Measurements from ENCODE around the gene GSTO1. TPM values are rescaled to one million over a fixed set of nuclear protein-coding genes. Genes with fewer than 3 reads are reported as not detected.

Gene GSTO1
- polyA plus RNA-seq, 3 donors: 131 to 581 (median 495) TPM

DNA sequence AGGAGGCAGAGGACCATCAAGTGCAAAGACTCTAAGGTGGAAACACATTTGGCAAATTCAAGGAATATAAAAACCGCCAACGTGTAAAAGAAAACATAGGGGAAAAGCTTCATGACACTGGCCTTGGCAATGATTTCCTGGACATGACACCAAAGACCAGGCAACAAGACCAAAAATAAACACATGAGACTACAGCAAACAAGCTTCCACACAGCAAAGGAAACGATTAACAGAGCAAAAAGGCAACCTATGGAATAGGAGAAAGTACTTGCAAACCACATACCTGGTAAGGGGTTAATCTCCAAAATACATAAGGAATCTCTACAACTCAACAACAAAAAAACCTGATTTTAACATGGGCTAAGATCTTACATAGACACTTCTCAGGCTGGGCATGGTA is 3.5 kb downstream of the GSTO1 start:
- Histone ChIP-seq H3K9me3 (replicated peaks in 1 of 2; ENCODE audit: control insufficient read depth in 1 of 2, insufficient read depth in 1 of 2, low read length in 2 of 2) (no peaks in the 10 kb centered on the region), H3K4me3 (replicated peaks in 1 of 3; ENCODE audit: low read depth in 2 of 3, low read length in 3 of 3) (no peak overlapping the region), H3K9ac (ENCODE audit: insufficient read depth, low read length, poor library complexity, severe bottlenecking) (no peak overlapping the region), H3K4me1 (ENCODE audit: control insufficient read depth in 1 of 2, insufficient read depth in 2 of 2, low read length in 2 of 2) (peaks cover 61 to 75% of the 10 kb centered on the region in 2 donors), H3K27me3 (ENCODE audit: control insufficient read depth in 2 of 2, insufficient read depth in 2 of 2, low read length in 2 of 2) (no peaks in the 10 kb centered on the region), H3K79me2 (ENCODE audit: insufficient read depth, low read length) (peaks cover 82% of the 10 kb centered on the region), H2AFZ (ENCODE audit: insufficient read depth, low read depth, low read length, poor library complexity, severe bottlenecking) (no peak overlapping the region), H3K27ac (ENCODE audit: low read depth in 1 of 2, low read length in 2 of 2) (peak overlapping the region in 1 of 2 donors; percentile 23), H3K4me2 (replicated peaks; ENCODE audit: extremely low read depth, low read length, poor library complexity, severe bottlenecking) (no peak overlapping the region), H3K36me3 (replicated peaks in 1 of 2; ENCODE audit: control insufficient read depth in 1 of 2, insufficient read depth in 2 of 2, low read length in 2 of 2) (peaks cover 46 to 60% of the 10 kb centered on the region in 2 donors), H4K20me1 (ENCODE audit: insufficient read depth, low read length) (peaks cover 61% of the 10 kb centered on the region)
- H3K27me3 Mint-ChIP-seq (ENCODE audit: low read depth in 3 of 3): peaks cover 0 to under 1% (median 0%) of the 10 kb centered on the region in 3 donors
- peak overlapping the region in 5 of 7 donors; percentile 42 to 80 (median 52) for H3K27ac Mint-ChIP-seq
- H3K36me3 Mint-ChIP-seq: peaks cover 57 to 64% of the 10 kb centered on the region in 2 donors
- no peak for DNase-seq
- WGBS (ENCODE audit: insufficient coverage): 100% methylated on average over 2 of the region's 3 CpGs
- no peak overlapping the region for H3K4me3 Mint-ChIP-seq
- no peaks in the 10 kb centered on the region for H3K9me3 Mint-ChIP-seq
- intact Hi-C loops (cut with micrococcal nuclease): loop anchor here (10.0 kb wide), 1 partner anchor 67 kb away; no protein-coding TSS in a partner anchor
- peaks cover 72% of the 10 kb centered on the region for H3K4me1 Mint-ChIP-seq
- TF ChIP-seq, protein P1, sequence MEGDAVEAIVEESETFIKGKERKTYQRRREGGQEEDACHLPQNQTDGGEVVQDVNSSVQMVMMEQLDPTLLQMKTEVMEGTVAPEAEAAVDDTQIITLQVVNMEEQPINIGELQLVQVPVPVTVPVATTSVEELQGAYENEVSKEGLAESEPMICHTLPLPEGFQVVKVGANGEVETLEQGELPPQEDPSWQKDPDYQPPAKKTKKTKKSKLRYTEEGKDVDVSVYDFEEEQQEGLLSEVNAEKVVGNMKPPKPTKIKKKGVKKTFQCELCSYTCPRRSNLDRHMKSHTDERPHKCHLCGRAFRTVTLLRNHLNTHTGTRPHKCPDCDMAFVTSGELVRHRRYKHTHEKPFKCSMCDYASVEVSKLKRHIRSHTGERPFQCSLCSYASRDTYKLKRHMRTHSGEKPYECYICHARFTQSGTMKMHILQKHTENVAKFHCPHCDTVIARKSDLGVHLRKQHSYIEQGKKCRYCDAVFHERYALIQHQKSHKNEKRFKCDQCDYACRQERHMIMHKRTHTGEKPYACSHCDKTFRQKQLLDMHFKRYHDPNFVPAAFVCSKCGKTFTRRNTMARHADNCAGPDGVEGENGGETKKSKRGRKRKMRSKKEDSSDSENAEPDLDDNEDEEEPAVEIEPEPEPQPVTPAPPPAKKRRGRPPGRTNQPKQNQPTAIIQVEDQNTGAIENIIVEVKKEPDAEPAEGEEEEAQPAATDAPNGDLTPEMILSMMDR (IDR thresholded peaks at IDR 0.05): no peak

DNA sequence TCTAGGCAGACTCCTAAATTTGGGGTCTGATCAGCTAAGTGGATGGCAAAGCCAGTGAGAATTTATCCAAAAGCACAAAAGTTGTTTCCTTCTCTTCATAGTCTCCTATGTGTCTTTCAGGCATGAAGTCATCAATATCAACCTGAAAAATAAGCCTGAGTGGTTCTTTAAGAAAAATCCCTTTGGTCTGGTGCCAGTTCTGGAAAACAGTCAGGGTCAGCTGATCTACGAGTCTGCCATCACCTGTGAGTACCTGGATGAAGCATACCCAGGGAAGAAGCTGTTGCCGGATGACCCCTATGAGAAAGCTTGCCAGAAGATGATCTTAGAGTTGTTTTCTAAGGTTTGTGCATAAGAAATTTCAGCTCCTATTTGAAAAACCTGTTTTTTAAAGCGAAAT is 4.8 kb downstream of the GSTO1 start:
- TF ChIP-seq, protein P1 (IDR thresholded peaks at IDR 0.05): no peak

More for the DNA sequence above, 4.8 kb downstream of the GSTO1 start:
- Histone ChIP-seq H3K27me3 (ENCODE audit: control insufficient read depth in 2 of 2, insufficient read depth in 2 of 2, low read length in 2 of 2) (no peaks in the 10 kb centered on the region), H3K4me3 (replicated peaks in 1 of 3; ENCODE audit: low read depth in 2 of 3, low read length in 3 of 3) (no peak overlapping the region), H3K9ac (ENCODE audit: insufficient read depth, low read length, poor library complexity, severe bottlenecking) (no peak overlapping the region), H3K4me1 (ENCODE audit: control insufficient read depth in 1 of 2, insufficient read depth in 2 of 2, low read length in 2 of 2) (peaks cover 50 to 63% of the 10 kb centered on the region in 2 donors), H4K20me1 (ENCODE audit: insufficient read depth, low read length) (peaks cover 74% of the 10 kb centered on the region), H3K9me3 (replicated peaks in 1 of 2; ENCODE audit: control insufficient read depth in 1 of 2, insufficient read depth in 1 of 2, low read length in 2 of 2) (no peaks in the 10 kb centered on the region), H3K4me2 (replicated peaks; ENCODE audit: extremely low read depth, low read length, poor library complexity, severe bottlenecking) (peak overlapping the region; percentile 17), H3K27ac (ENCODE audit: low read depth in 1 of 2, low read length in 2 of 2) (peak overlapping the region in 1 of 2 donors; percentile 81), H2AFZ (ENCODE audit: insufficient read depth, low read depth, low read length, poor library complexity, severe bottlenecking) (no peak overlapping the region), H3K79me2 (ENCODE audit: insufficient read depth, low read length) (peaks cover 93% of the 10 kb centered on the region), H3K36me3 (replicated peaks in 1 of 2; ENCODE audit: control insufficient read depth in 1 of 2, insufficient read depth in 2 of 2, low read length in 2 of 2) (peaks cover 59 to 73% of the 10 kb centered on the region in 2 donors)
- H3K27me3 Mint-ChIP-seq (ENCODE audit: low read depth in 3 of 3): no peaks in the 10 kb centered on the region
- H3K36me3 Mint-ChIP-seq: peaks cover 68 to 74% of the 10 kb centered on the region in 2 donors
- H3K4me3 Mint-ChIP-seq: no peak overlapping the region
- intact Hi-C loops (cut with micrococcal nuclease): loop anchor here (10.0 kb wide), 1 partner anchor 65 kb away; no protein-coding TSS in a partner anchor
- 100% methylated on average over 2 of the region's 3 CpGs for WGBS (ENCODE audit: insufficient coverage)
- peak overlapping the region; percentile 42 to 94 (median 86) for H3K27ac Mint-ChIP-seq
- DNase-seq: no peak
- H3K9me3 Mint-ChIP-seq: no peaks in the 10 kb centered on the region
- peaks cover 63% of the 10 kb centered on the region for H3K4me1 Mint-ChIP-seq
